HG02840 (cell line): ENCODE measurements around the gene GRIN2D.

Experiments
- ATAC-seq: cut with Tn5 transposase; IDR thresholded peaks from one replicate; pipeline ENCODE4 v1.9.1; 2021; ENCODE audit warnings: mild to moderate bottlenecking, moderate library complexity, moderate number of reproducible peaks; ENCODE audit not compliant: unreplicated experiment, low FRiP score

The GRIN2D gene

GRCh38 chr19:48396016-48396823 lies 2.8 kb downstream of the GRIN2D start:
- ATAC-seq: no peak

- ATAC-seq: no peak
Observed at GRCh38 chr19:48396824-48397176, 3.3 kb downstream of the GRIN2D start.

GRCh38 chr19:48397263-48398101 lies 4.0 kb downstream of the GRIN2D start:
- no peak for ATAC-seq

- ATAC-seq: no peak
Observed at GRCh38 chr19:48398102-48398374, 4.6 kb downstream of the GRIN2D start.

- no peak for ATAC-seq
Observed at GRCh38 chr19:48398375-48399235, 5.1 kb downstream of the GRIN2D start.

GRCh38 chr19:48400018-48400742 lies 6.7 kb downstream of the GRIN2D start:
- ATAC-seq: no peak

- no peak for ATAC-seq
Observed at GRCh38 chr19:48401287-48401686, 7.8 kb downstream of the GRIN2D start.

- ATAC-seq: no peak
Observed at GRCh38 chr19:48403606-48404005, 10.1 kb downstream of the GRIN2D start.

GRCh38 chr19:48405010-48405659 lies 11.7 kb downstream of the GRIN2D start:
- ATAC-seq: no peak

GRCh38 chr19:48405850-48406249 lies 12.4 kb downstream of the GRIN2D start:
- ATAC-seq: no peak

GRCh38 chr19:48413879-48414587 lies 20.6 kb downstream of the GRIN2D start:
- ATAC-seq: no peak

GRCh38 chr19:48415395-48415794 lies 21.9 kb downstream of the GRIN2D start:
- ATAC-seq: no peak

- no peak for ATAC-seq
Observed at GRCh38 chr19:48415806-48416221, 22.3 kb downstream of the GRIN2D start.

GRCh38 chr19:48417421-48417820 lies 24.0 kb downstream of the GRIN2D start:
- no peak for ATAC-seq

- ATAC-seq: no peak
Observed at GRCh38 chr19:48418317-48419064, 25.0 kb downstream of the GRIN2D start.

GRCh38 chr19:48419158-48419920 lies 25.9 kb downstream of the GRIN2D start:
- no peak for ATAC-seq

- no peak for ATAC-seq
Observed at GRCh38 chr19:48421548-48421947, 28.1 kb downstream of the GRIN2D start.

- ATAC-seq: no peak
Observed at GRCh38 chr19:48424694-48425219, 31.3 kb downstream of the GRIN2D start.
